GM18951 (cell line): ENCODE measurements around the gene MGAT1.

Experiments
- POLR2A ChIP-seq: IDR thresholded peaks from 4 replicates; pipeline ENCODE4 v1.6.1; 2011; ENCODE audit warnings: mild to moderate bottlenecking; ENCODE audit not compliant: insufficient read length, insufficient read depth; ENCODE audit errors: extremely low read depth
- in situ Hi-C: fragments of 300-500 bp; cut with MboI; formaldehyde crosslinking; loops from one replicate; pipeline ENCODE4 v1.12.0; 2022; ENCODE audit warnings: low sequenced_read_pairs, mixed read lengths, inconsistent platforms; ENCODE audit not compliant: unreplicated experiment

MGAT1 gene

DNA sequence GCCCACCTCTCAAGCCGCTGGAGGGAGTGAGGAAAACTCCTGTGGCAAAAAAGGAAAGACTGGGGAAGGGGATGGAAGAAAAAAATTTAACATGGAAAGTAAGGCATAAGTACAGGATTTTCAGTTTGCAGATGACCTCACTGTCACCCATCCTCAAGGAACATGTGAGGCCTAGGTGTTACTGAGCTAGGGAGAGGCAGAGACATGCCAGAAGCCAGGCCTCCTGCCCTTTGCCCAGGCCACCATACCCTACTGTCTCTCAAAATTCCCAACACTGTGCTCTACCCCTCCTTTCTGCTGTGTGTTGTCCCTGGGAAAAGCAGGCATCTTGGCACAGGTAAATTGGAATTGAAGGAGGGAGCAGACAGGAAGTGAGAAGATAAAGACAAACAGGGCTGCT is 4.4 kb upstream of the MGAT1 start:
- in situ Hi-C loops, result no loop called here
- TF ChIP-seq POLR2A, result no peak

- TF ChIP-seq POLR2A, result no peak
- in situ Hi-C loops, result no loop called here
Measured at GRCh38 chr5:180806351-180807011, 3.9 kb upstream of the MGAT1 start.

DNA sequence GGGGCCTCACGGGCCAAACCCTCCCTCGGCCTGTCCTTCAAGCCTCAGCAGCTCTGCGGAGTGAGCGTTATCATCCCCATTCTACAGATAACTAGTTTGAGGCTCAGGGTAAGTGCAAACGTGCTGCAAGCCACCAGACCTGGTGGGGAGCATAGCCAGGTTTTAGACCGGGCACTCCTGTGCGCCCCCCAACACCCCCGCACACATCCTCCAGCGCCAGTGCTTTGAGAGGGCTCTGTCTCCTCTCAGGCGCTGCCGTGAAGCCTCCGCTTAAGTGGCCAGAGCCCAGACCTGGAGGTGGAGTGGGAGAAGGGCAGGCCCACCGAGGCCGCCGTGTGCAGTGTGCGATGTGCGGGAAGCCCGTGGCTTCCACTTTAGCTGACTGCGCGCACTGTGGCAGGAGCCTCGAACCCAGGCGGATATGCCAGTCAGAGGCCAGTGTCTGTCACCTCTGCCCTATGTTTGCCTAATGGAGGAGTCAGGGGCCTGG is 1.6 kb upstream of the MGAT1 start:
- TF ChIP-seq POLR2A, result no peak
- in situ Hi-C loops, result no loop called here

GRCh38 chr5:180803181-180804128 is 849 bp upstream of the MGAT1 start:
- TF ChIP-seq POLR2A, result peak; percentile 66
- in situ Hi-C loops, result no loop called here

GRCh38 chr5:180801596-180802324 is 846 bp downstream of the MGAT1 start:
- in situ Hi-C loops, result no loop called here
- TF ChIP-seq POLR2A, result no peak

DNA sequence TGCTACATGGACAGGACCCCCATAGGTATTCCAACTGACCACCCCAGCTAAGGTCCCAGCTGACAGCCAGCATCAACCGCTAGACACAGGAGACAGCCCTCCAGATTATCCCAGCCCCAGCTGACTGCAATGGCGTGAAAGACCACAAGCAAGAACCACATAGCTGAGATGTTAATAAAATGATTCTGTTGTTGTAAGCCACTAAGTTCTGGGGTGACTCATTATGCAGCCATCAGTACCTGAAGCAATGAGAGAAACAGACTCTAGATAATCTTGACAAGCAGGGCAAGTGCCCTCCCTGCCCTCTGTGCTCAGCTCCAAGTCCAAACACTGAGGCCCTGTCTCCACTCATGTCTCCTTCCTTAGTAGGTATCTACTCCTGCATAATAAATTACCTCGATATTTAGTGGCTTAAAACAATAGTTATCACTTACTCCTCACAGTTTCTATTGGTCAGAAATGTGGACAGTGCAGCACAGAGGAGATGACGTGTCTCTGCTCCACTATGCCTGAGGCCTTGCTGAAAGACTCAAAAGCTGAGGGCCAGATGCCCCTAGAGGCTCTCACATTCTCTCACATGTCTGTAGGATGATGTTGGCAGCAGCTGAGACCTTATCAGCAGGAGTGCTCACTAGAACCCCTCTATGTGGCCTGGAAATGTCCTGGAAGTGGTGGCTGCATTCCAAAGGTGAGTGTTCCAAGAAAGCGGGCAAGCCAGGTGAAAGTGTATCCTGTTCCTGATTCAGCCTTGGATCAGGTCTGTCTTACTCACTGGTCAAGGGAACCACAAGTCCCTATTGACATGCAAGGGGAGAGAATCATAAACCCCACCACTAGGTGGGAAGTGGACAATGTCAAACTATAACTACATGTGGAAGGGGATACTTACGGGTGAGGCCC is 2.5 kb downstream of the MGAT1 start:
- TF ChIP-seq POLR2A, result no peak
- in situ Hi-C loops, result no loop called here

DNA sequence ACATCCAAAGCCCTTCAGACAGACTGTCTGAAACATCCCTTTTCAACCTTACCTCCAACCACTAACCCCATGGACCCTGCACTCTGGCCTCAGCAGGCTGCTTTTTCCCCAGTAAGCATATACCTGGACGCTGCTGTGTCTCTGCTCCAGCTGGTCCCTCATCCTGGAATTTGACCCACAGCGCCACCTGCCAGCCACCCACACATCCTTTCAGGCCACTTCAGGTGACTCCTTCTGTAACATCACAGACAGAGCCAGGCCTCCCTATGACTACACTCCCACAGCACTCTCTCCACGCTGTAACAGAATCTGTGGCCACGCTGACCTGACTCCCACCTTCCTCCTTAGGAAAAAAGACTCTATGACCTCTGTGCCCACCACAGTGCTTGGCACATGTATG is 3.4 kb downstream of the MGAT1 start:
- in situ Hi-C loops, result no loop called here
- no peak for TF ChIP-seq POLR2A

- in situ Hi-C loops, result no loop called here
Measured at GRCh38 chr5:180798193-180798592, 4.4 kb downstream of the MGAT1 start.

GRCh38 chr5:180797256-180798192 is 5.1 kb downstream of the MGAT1 start:
- no peak for TF ChIP-seq POLR2A
- in situ Hi-C loops, result no loop called here

More at GRCh38 chr5:180798193-180798592, 4.4 kb downstream of the MGAT1 start:
- TF ChIP-seq POLR2A, result no peak

GRCh38 chr5:180795771-180796313 is 6.8 kb downstream of the MGAT1 start:
- in situ Hi-C loops, result no loop called here
- TF ChIP-seq POLR2A, result no peak

- in situ Hi-C loops, result no loop called here
- TF ChIP-seq POLR2A, result no peak
Measured at GRCh38 chr5:180792965-180793287, 9.7 kb downstream of the MGAT1 start.
